GM18505 (cell line): ENCODE measurements around the gene MPIG6B.

ENCODE experiments used
- ATAC-seq: cut with Tn5 transposase; IDR thresholded peaks from one replicate; pipeline ENCODE4 v1.9.1; 2021; ENCODE audit not compliant: unreplicated experiment
- POLR2A ChIP-seq: IDR thresholded peaks from 4 replicates; pipeline ENCODE4 v1.6.1; 2011; ENCODE audit warnings: borderline replicate concordance; ENCODE audit not compliant: insufficient read depth, insufficient read length; ENCODE audit errors: extremely low read depth

The MPIG6B gene

DNA sequence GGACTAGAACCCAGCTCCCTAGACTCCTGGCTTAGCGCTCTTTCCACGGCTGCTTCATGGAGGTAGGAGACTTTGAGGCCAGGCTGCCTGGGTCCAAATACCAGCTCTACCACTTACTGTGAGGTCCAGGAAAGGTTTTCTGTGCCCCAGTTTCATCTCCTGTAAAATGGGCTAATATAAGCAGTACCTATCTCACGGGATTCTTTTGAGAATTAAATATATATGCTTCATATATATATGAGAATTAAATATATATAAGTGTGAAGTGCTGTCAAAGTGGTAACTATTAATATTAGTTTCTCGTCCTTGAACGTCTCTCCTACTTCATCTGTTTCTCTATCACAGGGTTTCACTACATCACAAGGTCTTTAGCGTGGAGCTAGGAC is 32.1 kb upstream of the MPIG6B start:
- no peak for ATAC-seq
- no peak for TF ChIP-seq POLR2A

DNA sequence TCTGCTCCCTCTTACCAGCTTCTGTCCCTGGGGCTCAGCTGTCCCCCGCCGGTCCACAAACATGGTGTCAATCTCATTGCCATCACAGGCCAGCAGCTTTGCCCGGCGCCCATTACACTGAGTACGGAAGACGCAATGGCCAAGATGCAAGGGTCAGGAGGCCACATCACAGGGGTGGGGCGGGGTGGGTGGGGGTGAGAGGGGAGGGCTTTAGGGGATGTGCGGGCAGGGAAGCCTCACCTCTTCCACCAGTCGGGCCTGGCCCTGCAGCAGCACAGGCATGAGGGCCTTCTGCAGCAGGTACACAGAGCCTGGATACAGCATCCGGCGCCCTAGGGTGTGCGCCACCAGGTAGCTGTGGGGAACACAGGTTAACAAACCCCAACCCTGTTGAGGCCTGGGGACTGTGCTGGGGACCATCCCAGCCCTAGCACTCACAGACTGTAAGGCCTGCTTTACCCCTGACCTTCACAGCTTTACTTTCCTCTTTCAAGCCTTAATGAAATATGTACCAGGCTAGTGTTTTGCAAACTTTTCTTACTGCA is 31.5 kb upstream of the MPIG6B start:
- no peak for ATAC-seq

DNA sequence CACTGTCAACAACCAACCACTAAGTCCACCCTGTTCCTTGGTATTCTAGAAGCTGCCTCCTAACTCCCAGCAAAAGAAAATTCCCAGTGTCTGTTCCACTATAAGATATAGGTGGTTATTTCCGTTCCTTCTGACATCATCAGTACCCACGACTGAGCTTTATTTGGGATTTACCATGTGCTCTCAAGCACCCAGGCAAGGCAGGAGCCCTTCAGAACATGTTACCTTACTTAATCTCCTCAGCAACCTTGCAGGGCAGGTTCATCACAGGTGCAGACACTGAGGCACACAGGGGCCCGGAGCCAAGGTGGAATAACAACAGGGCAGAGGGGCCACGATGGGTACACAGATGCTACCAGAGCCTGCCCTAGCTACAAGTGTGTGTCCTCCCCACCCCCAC is 30.8 kb upstream of the MPIG6B start:
- ATAC-seq = no peak
- no peak for TF ChIP-seq POLR2A

More for the DNA sequence above, 31.5 kb upstream of the MPIG6B start:
- TF ChIP-seq POLR2A = no peak

DNA sequence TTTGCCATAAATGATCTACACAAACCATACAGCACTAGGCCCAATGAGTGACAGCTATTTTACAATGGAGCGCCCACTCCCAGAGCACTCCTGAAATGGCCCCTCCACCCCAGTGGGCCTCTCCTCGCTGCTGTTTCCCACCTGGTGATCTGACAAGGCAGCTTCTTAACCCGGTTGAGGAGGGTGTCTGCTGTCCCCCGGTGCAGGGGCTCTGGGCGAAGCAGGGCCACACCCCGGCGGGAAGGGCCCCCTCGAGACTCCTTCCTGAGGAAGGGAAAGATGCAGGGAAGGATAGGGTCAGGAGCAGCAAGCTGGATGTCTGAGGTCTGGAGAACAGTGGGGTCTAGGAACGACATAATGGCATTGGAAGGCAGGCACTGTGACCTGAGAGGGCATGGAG is 30.3 kb upstream of the MPIG6B start:
- no peak for ATAC-seq
- no peak for TF ChIP-seq POLR2A

DNA sequence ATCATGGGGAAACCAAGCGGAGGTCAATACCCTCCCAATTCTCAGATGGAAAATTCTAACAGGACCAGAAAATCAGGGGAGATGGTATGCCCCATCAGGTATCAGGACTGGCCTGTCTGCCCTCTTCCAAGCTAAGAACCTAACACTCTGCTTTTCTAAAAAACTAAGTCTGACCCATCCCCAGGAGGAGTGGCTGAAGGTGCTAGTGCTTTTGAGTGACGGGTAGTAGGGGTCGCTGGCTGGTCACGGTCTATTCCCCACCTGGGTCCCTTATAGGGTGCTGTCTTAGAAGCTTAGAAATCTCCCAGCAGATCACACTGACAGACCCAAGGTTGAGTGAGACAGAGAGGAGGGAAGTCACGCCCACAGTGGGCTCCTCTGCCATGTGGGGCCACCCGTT is 29.6 kb upstream of the MPIG6B start:
- no peak for TF ChIP-seq POLR2A
- ATAC-seq = no peak

DNA sequence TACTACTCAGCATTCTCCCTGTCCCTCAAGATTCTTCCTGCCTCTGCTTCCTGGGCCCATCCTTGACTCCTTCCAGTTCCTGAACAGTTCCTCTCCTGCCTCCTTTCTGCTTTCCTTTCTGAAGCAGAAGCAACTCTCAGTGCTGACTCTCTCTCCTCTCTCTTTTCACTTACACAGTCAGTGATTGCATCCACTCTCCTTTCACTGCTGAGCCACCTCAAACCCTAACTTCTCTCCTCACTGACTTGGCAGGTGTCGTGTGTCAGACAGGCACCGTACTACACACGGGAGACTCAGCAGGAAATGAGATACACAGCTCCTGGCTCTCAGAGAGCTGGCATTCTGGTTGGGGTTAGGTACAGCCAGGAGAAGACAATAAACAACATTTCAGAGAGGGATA is 25.6 kb upstream of the MPIG6B start:
- ATAC-seq = no peak

DNA sequence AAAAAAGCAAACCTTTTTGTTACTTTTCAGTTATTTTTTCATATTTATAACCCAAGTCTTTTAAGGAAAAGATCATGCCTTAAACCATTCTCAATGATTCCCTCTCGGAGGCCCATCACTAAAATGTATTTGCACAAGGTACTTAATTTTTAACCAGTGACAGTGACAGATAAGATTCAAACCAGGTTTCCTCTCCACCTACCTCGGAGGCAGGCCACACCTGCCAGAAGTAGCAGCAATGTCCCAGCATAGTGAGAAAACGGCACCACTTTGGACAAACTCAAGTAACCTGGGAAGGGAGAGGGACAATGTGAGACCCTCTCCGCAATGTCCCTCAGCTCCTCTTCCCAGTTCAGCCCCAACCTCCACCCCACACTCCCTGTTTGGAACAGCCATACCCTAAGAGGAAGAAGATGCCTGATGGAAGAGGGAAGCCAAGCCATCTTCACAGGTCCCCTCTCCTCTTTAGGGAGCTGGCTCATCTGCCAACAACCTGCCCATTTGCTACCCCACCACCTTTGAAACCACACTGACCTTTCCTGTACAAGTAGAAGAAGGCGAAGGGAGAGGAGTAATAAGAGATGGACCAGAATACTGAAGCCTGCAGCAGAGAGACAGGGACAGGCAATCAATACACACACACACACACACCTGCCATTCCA is 22.3 kb upstream of the MPIG6B start:
- no peak for ATAC-seq
- no peak for TF ChIP-seq POLR2A

More for the DNA sequence above, 25.6 kb upstream of the MPIG6B start:
- TF ChIP-seq POLR2A = no peak

DNA sequence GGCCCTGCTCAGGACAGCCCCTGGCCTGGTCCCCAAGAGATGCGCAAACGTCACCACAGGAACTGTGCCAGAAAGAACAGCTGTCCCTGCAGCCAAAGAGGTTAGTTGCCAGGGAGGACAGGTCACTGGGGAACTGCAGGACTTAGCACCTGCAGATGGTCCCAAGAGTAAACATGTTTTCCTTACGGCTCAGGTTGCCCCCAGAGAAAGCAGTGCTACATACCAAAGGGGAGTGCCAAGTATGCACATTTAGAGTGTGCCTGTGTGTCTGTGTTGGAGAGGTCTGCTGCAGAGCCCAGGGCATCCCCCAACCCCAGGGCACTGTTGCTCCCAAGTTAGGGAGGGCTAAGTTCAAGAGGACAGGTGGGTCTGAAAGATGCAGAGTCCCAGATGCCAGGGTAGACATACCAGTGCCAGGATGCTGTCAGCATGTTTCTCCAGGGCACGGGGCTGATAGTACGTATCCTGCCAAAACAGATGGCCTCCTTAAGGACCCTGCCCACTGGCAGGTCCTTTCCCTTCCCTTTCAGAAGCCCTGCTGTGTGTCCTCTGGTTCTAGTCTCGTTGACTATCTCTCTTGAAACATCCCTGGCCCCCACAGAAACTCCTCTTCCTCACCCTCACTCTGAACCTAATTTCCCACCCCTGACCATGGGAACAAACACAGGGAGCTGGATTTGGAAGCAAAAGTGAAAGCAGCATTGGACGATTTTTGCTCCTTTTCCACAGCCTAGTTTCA is 21.3 kb upstream of the MPIG6B start:
- no peak for ATAC-seq

DNA sequence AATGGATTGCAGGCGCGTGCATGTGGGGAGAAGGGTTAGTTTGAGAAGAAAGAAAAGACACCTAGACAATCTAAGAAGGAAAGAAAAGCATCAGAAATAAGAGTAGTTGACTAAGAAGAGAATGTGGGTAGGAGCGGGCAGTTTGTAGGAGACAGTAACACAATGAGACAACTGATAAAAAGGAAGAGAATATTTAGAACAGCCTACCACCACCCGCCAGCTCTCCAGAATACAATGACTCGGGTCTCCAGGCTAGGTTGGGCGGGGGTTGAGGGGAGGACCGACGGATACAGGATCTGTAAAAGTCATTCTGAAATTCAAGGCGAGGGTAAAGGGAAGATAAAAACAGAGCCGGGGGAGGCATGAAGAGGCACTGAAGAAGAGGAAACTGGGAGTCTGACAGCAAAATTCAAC is 20.8 kb upstream of the MPIG6B start:
- no peak for TF ChIP-seq POLR2A
- ATAC-seq = no peak

More for the DNA sequence above, 21.3 kb upstream of the MPIG6B start:
- TF ChIP-seq POLR2A = no peak

DNA sequence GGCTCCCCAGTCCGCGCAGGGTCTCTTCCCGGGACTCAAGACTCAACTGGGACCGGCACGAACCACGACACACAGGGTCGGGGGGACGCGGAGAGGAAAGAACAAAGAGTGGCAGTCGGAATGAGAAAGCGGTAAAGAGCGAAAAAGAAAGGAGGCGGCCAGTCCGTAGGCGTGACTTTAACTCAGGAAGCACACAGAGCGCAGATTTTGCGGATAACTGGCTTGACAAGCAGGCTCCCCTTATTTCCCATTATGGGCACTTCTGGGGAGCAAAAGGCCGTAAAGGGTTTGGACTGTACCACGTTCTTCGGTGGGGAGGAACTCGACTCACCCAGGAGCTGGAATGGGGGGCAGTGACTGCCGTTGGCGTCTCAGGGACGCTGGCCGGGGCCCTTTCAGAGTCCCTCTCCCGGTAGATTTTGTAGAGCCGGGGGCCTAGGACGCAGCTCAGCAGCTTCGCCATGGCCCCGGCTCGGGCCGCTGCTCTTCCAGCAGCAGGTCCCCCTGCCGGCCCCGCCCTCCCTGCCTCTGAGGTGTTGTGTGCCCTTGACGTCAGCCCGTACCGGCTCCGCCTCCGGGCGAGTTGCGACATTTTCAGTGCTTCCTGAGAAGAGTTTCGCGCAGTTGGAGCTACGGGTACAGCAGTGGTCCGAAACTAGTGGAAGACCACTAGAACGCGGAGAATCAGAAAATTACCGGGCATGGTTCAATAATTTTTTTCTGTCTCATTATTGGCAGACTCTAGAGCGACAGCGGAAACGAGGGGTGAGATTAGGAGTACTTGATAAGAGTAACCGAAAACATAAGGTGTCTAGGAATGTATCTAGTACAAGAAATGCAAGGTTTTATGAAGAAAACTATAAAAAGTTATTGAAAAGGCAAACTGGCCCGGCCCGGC is 20.1 kb upstream of the MPIG6B start, which contains the start of gene ABHD16A:
Gene ABHD16A, minus strand, starts transcription at position 506 of the 898 bp plus-strand sequence. Its CDS starts 43 bp downstream, at position 463.
- peak; percentile 95 for TF ChIP-seq POLR2A
- ATAC-seq = peak; percentile 84

DNA sequence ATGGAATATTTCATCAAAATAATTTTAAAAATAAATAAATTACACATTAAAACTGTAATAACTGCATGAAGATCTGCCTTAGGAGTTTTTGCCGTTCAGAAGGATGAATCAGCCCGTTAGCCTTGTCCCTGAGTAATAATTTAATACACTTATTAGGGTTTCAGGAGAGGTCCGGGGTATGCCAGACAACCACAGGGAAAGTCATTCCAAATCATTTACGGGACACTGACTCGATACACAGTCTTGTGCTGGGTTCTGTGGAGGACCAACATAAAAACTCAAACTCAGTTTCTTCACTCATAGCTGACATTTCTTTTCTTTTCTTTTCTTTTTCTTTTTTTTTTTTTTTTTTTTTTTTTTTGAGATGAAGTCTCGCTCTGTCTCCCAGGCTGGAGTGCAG is 17.2 kb upstream of the MPIG6B start:
- ATAC-seq = no peak

DNA sequence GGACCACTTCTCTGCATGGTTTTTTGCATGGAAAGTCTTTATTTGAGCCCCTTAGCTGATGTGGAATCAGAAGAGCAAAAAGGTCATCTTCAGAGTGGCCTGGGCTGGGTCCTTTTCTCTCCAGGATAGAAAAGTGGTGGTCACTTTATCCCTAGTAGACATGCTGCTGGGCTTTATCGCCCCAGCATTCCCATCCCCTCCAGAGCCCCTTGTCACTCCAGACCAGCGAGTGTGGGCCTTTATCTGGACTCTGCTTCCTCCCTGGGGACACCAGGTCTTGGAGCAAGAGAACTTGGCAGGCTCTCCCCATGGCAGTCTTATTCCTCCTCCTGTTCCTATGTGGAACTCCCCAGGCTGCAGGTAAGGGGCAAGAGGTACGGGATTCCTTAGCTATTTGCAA is 16.6 kb upstream of the MPIG6B start, which contains the start of gene LY6G6F:
Gene LY6G6F, plus strand, starts transcription at position 268 of the 400 bp plus-strand sequence. Its CDS starts 41 bp downstream, at position 309.
- no peak for TF ChIP-seq POLR2A
- no peak for ATAC-seq

More for the DNA sequence above, 17.2 kb upstream of the MPIG6B start:
- no peak for TF ChIP-seq POLR2A

DNA sequence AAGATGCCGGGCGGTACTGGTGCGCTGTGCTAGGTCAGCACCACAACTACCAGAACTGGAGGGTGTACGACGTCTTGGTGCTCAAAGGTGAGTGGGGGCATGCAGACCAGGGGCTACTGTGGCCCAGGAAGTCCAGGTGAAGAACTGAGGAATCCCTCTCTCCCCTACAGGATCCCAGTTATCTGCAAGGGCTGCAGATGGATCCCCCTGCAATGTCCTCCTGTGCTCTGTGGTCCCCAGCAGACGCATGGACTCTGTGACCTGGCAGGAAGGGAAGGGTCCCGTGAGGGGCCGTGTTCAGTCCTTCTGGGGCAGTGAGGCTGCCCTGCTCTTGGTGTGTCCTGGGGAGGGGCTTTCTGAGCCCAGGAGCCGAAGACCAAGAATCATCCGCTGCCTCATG is 15.5 kb upstream of the MPIG6B start:
- no peak for TF ChIP-seq POLR2A
- ATAC-seq = no peak
